GM12878 (cell line): ENCODE measurements around the gene ZNF397. TPM values are rescaled to one million over a fixed set of nuclear protein-coding genes. Genes with fewer than 3 reads are reported as not detected.

ENCODE experiments used
- ATAC-seq: fragments of 200-7000 bp; cut with Tn5 transposase; 3 replicates; pipeline ENCODE4 v1.9.1; 2020; ENCODE audit warnings: mild to moderate bottlenecking, moderate library complexity
- BruUV-seq: library from RNA; stranded (reverse); fragments of 400-500 nt; replicated peaks from 2 replicates; lab custom pipeline; 2021; lab: Mats Ljungman, UMichigan
- CTCF ChIA-PET: fragments of 300-600 bp; sonication (Branson Sonifier 250); formaldehyde crosslinking; extraction: SDS; loops from one replicate; lab custom pipeline; 2021; ENCODE audit warnings: inconsistent platforms; lab: Yijun Ruan, JAX
- POLR2A ChIA-PET: fragments of 350-600 bp; formaldehyde crosslinking; extraction: SDS; loops from one replicate; lab custom pipeline; 2021; ENCODE audit warnings: inconsistent platforms; lab: Charles Lee
- RAD21 ChIA-PET: fragments of 300-600 bp; sonication (Branson Sonifier 250); formaldehyde crosslinking; loops from one replicate; lab custom pipeline; 2023; ENCODE audit warnings: antibody characterized with exemption; ENCODE audit not compliant: unreplicated experiment; lab: Charles Lee
- SMC1A ChIA-PET: fragments of 300-600 bp; sonication (Branson Sonifier 250); formaldehyde crosslinking; loops from one replicate; lab custom pipeline; 2023; ENCODE audit not compliant: unreplicated experiment, uncharacterized antibody; lab: Charles Lee
- DNase-seq: peaks from one replicate; pipeline ENCODE4 v3.0.0-alpha.2; 2011; ENCODE audit warnings: low read depth, low spot score
- FAIRE-seq: peaks from 3 replicates; lab custom pipeline; 2011; peaks lifted over from hg19 to GRCh38; lab: Jason Lieb, UNC
- H2AFZ ChIP-seq: 2 replicates; pipeline ENCODE4 v1.6.0; 2011; ENCODE audit warnings: low read depth, low read length, control low read depth; ENCODE audit not compliant: control insufficient read depth
- H3K27ac ChIP-seq: 2 replicates; pipeline ENCODE4 v1.5.1; 2011; ENCODE audit warnings: control low read depth; ENCODE audit not compliant: control insufficient read depth, insufficient read depth
- H3K27me3 ChIP-seq, 2 experiments: replicated peaks in 1 of 2; 2 replicates each; pipeline versions ENCODE4 v1.6.0 to v1.6.1; 2011; ENCODE audit warnings: low read length in 1 of 2; ENCODE audit not compliant: control insufficient read depth in 2 of 2, insufficient read depth in 2 of 2
- H3K36me3 ChIP-seq, 2 experiments: 2 replicates each; pipeline ENCODE4 v1.5.1; 2011; ENCODE audit warnings: low read length in 1 of 2; ENCODE audit not compliant: control insufficient read depth in 2 of 2, insufficient read depth in 2 of 2
- H3K4me1 ChIP-seq: 2 replicates; pipeline ENCODE4 v1.6.1; 2011; ENCODE audit warnings: mild to moderate bottlenecking, low read length, moderate library complexity, mixed read lengths; ENCODE audit not compliant: control insufficient read depth, insufficient read depth
- H3K4me2 ChIP-seq: 2 replicates; pipeline ENCODE4 v1.6.0; 2011; ENCODE audit warnings: control low read depth; ENCODE audit not compliant: control insufficient read depth, insufficient read depth
- H3K4me3 ChIP-seq: fragments of 200-600 bp; sonication (generic); 2 replicates; pipeline ENCODE4 v1.5.1; 2016
- H3K79me2 ChIP-seq: 2 replicates; pipeline ENCODE4 v1.6.0; 2011; ENCODE audit warnings: low read length; ENCODE audit not compliant: control insufficient read depth, insufficient read depth
- H3K9ac ChIP-seq: 2 replicates; pipeline ENCODE4 v1.8.0; 2011; ENCODE audit warnings: low read length, control low read depth, mixed read lengths; ENCODE audit not compliant: control insufficient read depth, insufficient read depth
- H3K9me3 ChIP-seq: replicated peaks from 3 replicates; pipeline ENCODE4 v1.5.1; 2011; ENCODE audit warnings: mild to moderate bottlenecking, low read length; ENCODE audit not compliant: control insufficient read depth, insufficient read depth
- H4K20me1 ChIP-seq: 2 replicates; pipeline ENCODE4 v1.6.0; 2011; ENCODE audit not compliant: control insufficient read depth, insufficient read depth
- BCLAF1 ChIP-seq: fragments of 450-650 bp; IDR thresholded peaks from 2 replicates; pipeline ENCODE4 v1.6.1; 2017; ENCODE audit warnings: antibody characterized with exemption, mild to moderate bottlenecking, moderate library complexity
- CBX3 ChIP-seq: fragments of 200-600 bp; sonication (generic); IDR thresholded peaks from 2 replicates; pipeline ENCODE4 v1.6.1; 2016; ENCODE audit warnings: low read depth, borderline replicate concordance
- EP300 ChIP-seq, 2 experiments: fragments of 150-350 bp in 1 of 2; IDR thresholded peaks; 2 replicates each; pipeline ENCODE4 v1.6.1; 2011 to 2012; ENCODE audit warnings: low read depth in 2 of 2, low read length in 2 of 2, borderline replicate concordance in 1 of 2, improper control_type of control experiment in 1 of 2, inconsistent platforms in 1 of 2; ENCODE audit not compliant: control insufficient read depth in 1 of 2
- HSF1 ChIP-seq: fragments of 150-350 bp; IDR thresholded peaks from 2 replicates; pipeline ENCODE4 v1.6.1; 2014; ENCODE audit warnings: mild to moderate bottlenecking, low read depth, low read length
- IRF4 ChIP-seq: IDR thresholded peaks from 2 replicates; pipeline ENCODE4 v1.6.1; 2011; ENCODE audit warnings: low read depth, low read length
- IRF5 ChIP-seq: fragments of 450-650 bp; IDR thresholded peaks from 2 replicates; pipeline ENCODE4 v1.6.1; 2017; ENCODE audit warnings: borderline replicate concordance
- RB1 ChIP-seq: fragments of 450-650 bp; formaldehyde crosslinking; IDR thresholded peaks from 2 replicates; pipeline ENCODE4 v1.6.1; 2017; ENCODE audit warnings: mild to moderate bottlenecking, borderline replicate concordance
- RFX5 ChIP-seq: IDR thresholded peaks from 2 replicates; pipeline ENCODE4 v1.6.1; 2011; ENCODE audit warnings: low read depth, low read length, improper control_type of control experiment
- SMAD5 ChIP-seq: IDR thresholded peaks from 2 replicates; pipeline ENCODE4 v1.6.1; 2016; ENCODE audit warnings: antibody characterized with exemption, low read depth
- WRNIP1 ChIP-seq: IDR thresholded peaks from 2 replicates; pipeline ENCODE4 v1.6.1; 2011; ENCODE audit warnings: low read depth, low read length, improper control_type of control experiment, borderline replicate concordance
- ZNF622 ChIP-seq: fragments of 450-650 bp; IDR thresholded peaks from 2 replicates; pipeline ENCODE4 v1.6.1; 2017; ENCODE audit warnings: mild to moderate bottlenecking, inconsistent platforms
- ZZZ3 ChIP-seq: IDR thresholded peaks from 2 replicates; pipeline ENCODE4 v1.6.1; 2011; ENCODE audit warnings: low read depth; ENCODE audit not compliant: control insufficient read depth, insufficient read length
- WGBS: methylation state at CpG from one replicate; pipeline ENCODE4 v1.1.6; 2016; ENCODE audit warnings: low lambda C conversion rate; ENCODE audit not compliant: insufficient replicate concordance, insufficient coverage; ENCODE audit errors: missing lambda C conversion rate; 5-methylcytosine and 5-hydroxymethylcytosine counted together
- in situ Hi-C: fragments of 300-500 bp; cut with MboI; formaldehyde crosslinking; loops from 9 replicates; pipeline ENCODE4 v1.14.3; 2018; ENCODE audit warnings: mixed read lengths
- intact Hi-C: fragments of 100-400 bp; cut with micrococcal nuclease; formaldehyde crosslinking; loops from one replicate; pipeline ENCODE4 v1.14.2; 2022; ENCODE audit not compliant: unreplicated experiment
- polyA plus RNA-seq, 11 experiments: library from polyadenylated mRNA; depleted of rRNA in 4 of 11; unstranded in 6 of 11; stranded (reverse) in 5 of 11; fragments of >200 nt; fragmentation: Nextera tagmentation in 4 of 11; fragmentation: Illumina TruSeq in 1 of 11; extraction: Ambion mirVana in 4 of 11; extraction: Trizol in 1 of 11; gene quantifications; 1 replicate in 1 of 11; 2 replicates in 10 of 11; pipeline versions ENCODE4 v1.2.1 to v1.2.3, GENCODE V29; 2011 to 2016; ENCODE audit warnings: inconsistent platforms in 2 of 11, missing spikeins in 2 of 11, low read depth in 1 of 11
- total RNA-seq, 4 experiments: library from RNA; depleted of rRNA in 3 of 4; stranded (reverse); fragments of >200 nt in 3 of 4; fragmentation: Illumina TruSeq in 1 of 4; extraction: Trizol in 1 of 4; gene quantifications; 2 replicates each; pipeline versions ENCODE4 v1.2.1 to v1.2.3, GENCODE V29; 2013 to 2021

ZNF397 gene
- total and polyA plus RNA-seq, 10 of the 15 experiments (the other 5 are each of a cell fraction or from before 2014, with no cell fraction given): 5.2 to 13.3 (median 10.8) TPM

DNA sequence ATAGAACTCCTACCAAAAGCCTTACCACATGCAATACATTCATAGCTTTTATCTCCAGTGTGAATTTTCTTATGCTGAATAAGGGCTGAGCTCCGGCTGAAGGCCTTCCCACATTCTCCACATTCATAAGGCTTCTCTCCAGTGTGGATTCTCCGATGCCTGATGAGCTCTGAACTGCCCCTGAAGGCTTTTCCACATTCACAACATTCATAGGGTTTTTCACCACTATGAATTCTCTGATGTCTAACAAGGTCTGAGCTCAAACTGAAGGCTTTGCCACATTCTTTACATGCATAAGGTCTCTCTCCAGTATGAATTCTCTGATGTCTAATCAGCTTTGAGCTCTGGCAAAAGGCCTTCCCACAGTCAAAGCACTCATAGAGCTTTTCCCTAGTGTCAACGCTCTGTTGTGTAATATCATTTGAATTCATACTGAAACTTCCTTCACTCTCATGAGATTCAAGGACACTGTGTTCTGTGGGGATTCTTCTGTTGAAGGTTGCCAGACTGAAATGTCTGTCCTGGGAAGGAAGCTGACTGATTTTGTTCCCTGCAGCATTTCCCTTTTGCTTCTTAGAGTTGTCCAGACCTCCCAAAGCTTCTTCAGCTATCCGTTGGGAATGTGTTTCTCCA is 12.9 kb downstream of the ZNF397 start:
- ChIA-PET CTCF (interaction anchor here (1.0 to 1.7 kb wide), 3 partner anchors 9 to 56 kb away, joined by 3 to 5 read pairs (median 3); no protein-coding TSS in a partner anchor), RAD21 (no interaction called here), SMC1A (interaction anchor here (0.9 to 1.1 kb wide), 2 partner anchors 9 to 15 kb away, joined by 3 to 5 read pairs; no protein-coding TSS in a partner anchor), POLR2A (no interaction called here)
- peaks cover 10% of the 10 kb centered on the region for H3K9me3 ChIP-seq
- TF ChIP-seq ZZZ3 (no peak), WRNIP1 (no peak), SMAD5 (no peak), RFX5 (no peak)
- in situ Hi-C loops (no loop called here), intact Hi-C loops (no loop called here)
- H2AFZ ChIP-seq: no peak overlapping the region
- H3K4me2 ChIP-seq: no peak overlapping the region
- DNase-seq: no peak
- FAIRE-seq: no peak
- H3K4me3 ChIP-seq: no peak overlapping the region
- H3K27ac ChIP-seq: no peak overlapping the region
- WGBS: 82% methylated on average over 4 of the region's 4 CpGs
- H3K36me3 ChIP-seq: no peaks in the 10 kb centered on the region
- H3K79me2 ChIP-seq: no peaks in the 10 kb centered on the region
- H3K4me1 ChIP-seq: no peaks in the 10 kb centered on the region
- TSS peak; percentile 36 for BruUV-seq
- H3K27me3 ChIP-seq: no peaks in the 10 kb centered on the region
- H4K20me1 ChIP-seq: no peaks in the 10 kb centered on the region
- ATAC-seq: no peak
- H3K9ac ChIP-seq: no peak overlapping the region

DNA sequence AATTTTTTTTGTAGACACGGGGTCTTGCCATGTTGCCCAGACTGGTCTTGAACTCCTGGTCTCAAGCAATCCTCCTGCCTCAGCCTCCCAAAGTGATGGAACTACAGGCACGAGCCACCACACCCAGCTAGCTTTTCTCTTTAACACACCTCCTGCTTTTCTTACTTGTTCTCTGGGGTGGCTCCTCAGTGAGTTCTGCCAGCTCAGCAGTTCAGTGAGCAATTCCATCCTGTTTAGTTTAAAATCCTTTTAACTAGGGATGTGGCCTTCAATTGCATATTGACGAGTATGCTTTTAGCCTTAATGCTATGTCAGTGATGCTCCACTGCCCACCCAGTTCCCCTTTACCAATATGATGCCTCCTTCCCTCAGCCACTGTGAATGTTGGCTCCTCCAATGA is 16.1 kb downstream of the ZNF397 start:
- H3K4me2 ChIP-seq: no peak overlapping the region
- intact Hi-C loops: no loop called here
- ChIA-PET CTCF (no interaction called here), POLR2A (no interaction called here), SMC1A (no interaction called here), RAD21 (no interaction called here)
- no peak overlapping the region for H3K4me3 ChIP-seq
- no peaks in the 10 kb centered on the region for H3K79me2 ChIP-seq
- DNase-seq: no peak
- BruUV-seq: no TSS peak
- no peak overlapping the region for H3K27ac ChIP-seq
- no peak overlapping the region for H2AFZ ChIP-seq
- no peak for FAIRE-seq
- in situ Hi-C loops: no loop called here
- H4K20me1 ChIP-seq: no peaks in the 10 kb centered on the region
- peaks cover 10% of the 10 kb centered on the region for H3K9me3 ChIP-seq
- 89% methylated on average over 3 of the region's 3 CpGs for WGBS
- no peak for ATAC-seq
- no peaks in the 10 kb centered on the region for H3K27me3 ChIP-seq
- H3K36me3 ChIP-seq: no peaks in the 10 kb centered on the region
- no peaks in the 10 kb centered on the region for H3K4me1 ChIP-seq
- no peak overlapping the region for H3K9ac ChIP-seq
- no peak for TF ChIP-seq ZNF622
- TF ChIP-seq RB1: no peak
- no peak for TF ChIP-seq HSF1
- no peak for TF ChIP-seq EP300 (IDR thresholded peaks at IDR 0.05; ENCODE audit: borderline replicate concordance in 1 of 2, control insufficient read depth in 1 of 2, low read depth in 2 of 2, low read length in 2 of 2)
- no peak for TF ChIP-seq IRF5
- TF ChIP-seq IRF4: no peak
- no peak for TF ChIP-seq BCLAF1
- no peak for TF ChIP-seq CBX3
